Measurements from ENCODE around the gene ALPK3. TPM values are rescaled to one million over a fixed set of nuclear protein-coding genes. Genes with fewer than 3 reads are reported as not detected.

ALPK3 gene
- total and polyA plus RNA-seq, 10 of the 15 experiments (the other 5 are each of a cell fraction or from before 2014, with no cell fraction given) = under 0.01 to 0.05 (median 0.02) TPM; not detected in 6

GRCh38 chr15:84813435-84813834 lies 3.7 kb upstream of the ALPK3 start:
- ChIA-PET CTCF (interaction anchor here (0.6 kb wide), 1 partner anchor 61 kb away, joined by 4 read pairs; no protein-coding TSS in a partner anchor), RAD21 (ENCODE audit: unreplicated experiment) (no interaction called here), POLR2A (no interaction called here), SMC1A (ENCODE audit: uncharacterized antibody, unreplicated experiment) (interaction anchor here (1.2 kb wide), 1 partner anchor 214 kb away, joined by 3 read pairs; no protein-coding TSS in a partner anchor)
- H3K4me3 ChIP-seq = no peak overlapping the region
- H3K9ac ChIP-seq (ENCODE audit: control insufficient read depth, insufficient read depth, low read length) = no peak overlapping the region
- intact Hi-C loops (cut with micrococcal nuclease; ENCODE audit: unreplicated experiment) = no loop called here
- no peaks in the 10 kb centered on the region; a peak in 1 of 4 replicates for H3K27me3 ChIP-seq (replicated peaks in 1 of 2; ENCODE audit: control insufficient read depth in 2 of 2, insufficient read depth in 2 of 2, low read length in 1 of 2)
- ATAC-seq (no peak), DNase-seq (ENCODE audit: low read depth, low spot score) (no peak), FAIRE-seq (no peak)
- in situ Hi-C loops (cut with MboI) = no loop called here
- no peaks in the 10 kb centered on the region for H3K36me3 ChIP-seq (ENCODE audit: control insufficient read depth in 2 of 2, insufficient read depth in 2 of 2, low read length in 1 of 2)
- H3K4me1 ChIP-seq (ENCODE audit: control insufficient read depth, insufficient read depth, low read length) = no peaks in the 10 kb centered on the region
- WGBS (ENCODE audit: insufficient coverage, insufficient replicate concordance, low lambda C conversion rate, missing lambda C conversion rate) = 95% methylated on average over 1 of the region's 1 CpG
- no TSS peak for BruUV-seq (replicated peaks)
- no peaks in the 10 kb centered on the region for H3K9me3 ChIP-seq (replicated peaks; ENCODE audit: control insufficient read depth, insufficient read depth, low read length)
- H3K4me2 ChIP-seq (ENCODE audit: control insufficient read depth, insufficient read depth) = no peak overlapping the region
- no peaks in the 10 kb centered on the region for H4K20me1 ChIP-seq (ENCODE audit: control insufficient read depth, insufficient read depth)
- no peak for TF ChIP-seq HCFC1 (IDR thresholded peaks at IDR 0.05; ENCODE audit: low read length)
- H3K79me2 ChIP-seq (ENCODE audit: control insufficient read depth, insufficient read depth, low read length) = no peaks in the 10 kb centered on the region
- no peak overlapping the region for H3K27ac ChIP-seq (ENCODE audit: control insufficient read depth, insufficient read depth)
- H2AFZ ChIP-seq (ENCODE audit: control insufficient read depth, low read depth, low read length) = no peak overlapping the region

GRCh38 chr15:84813931-84814330 lies 3.2 kb upstream of the ALPK3 start:
- no peak; the same call in 1 of the 3 replicates for ATAC-seq
- Histone ChIP-seq H3K36me3 (ENCODE audit: control insufficient read depth in 2 of 2, insufficient read depth in 2 of 2, low read length in 1 of 2) (no peaks in the 10 kb centered on the region), H4K20me1 (ENCODE audit: control insufficient read depth, insufficient read depth) (no peaks in the 10 kb centered on the region), H2AFZ (ENCODE audit: control insufficient read depth, low read depth, low read length) (no peak overlapping the region), H3K27me3 (replicated peaks in 1 of 2; ENCODE audit: control insufficient read depth in 2 of 2, insufficient read depth in 2 of 2, low read length in 1 of 2) (no peaks in the 10 kb centered on the region; a peak in 1 of 4 replicates), H3K27ac (ENCODE audit: control insufficient read depth, insufficient read depth) (no peak overlapping the region), H3K4me1 (ENCODE audit: control insufficient read depth, insufficient read depth, low read length) (no peaks in the 10 kb centered on the region), H3K4me3 (no peak overlapping the region), H3K9ac (ENCODE audit: control insufficient read depth, insufficient read depth, low read length) (no peak overlapping the region), H3K4me2 (ENCODE audit: control insufficient read depth, insufficient read depth) (no peak overlapping the region), H3K79me2 (ENCODE audit: control insufficient read depth, insufficient read depth, low read length) (no peaks in the 10 kb centered on the region), H3K9me3 (replicated peaks; ENCODE audit: control insufficient read depth, insufficient read depth, low read length) (no peaks in the 10 kb centered on the region)
- ChIA-PET RAD21 (ENCODE audit: unreplicated experiment) (no interaction called here), POLR2A (no interaction called here), CTCF (no interaction called here), SMC1A (ENCODE audit: uncharacterized antibody, unreplicated experiment) (interaction anchor here (1.2 kb wide), 1 partner anchor 215 kb away, joined by 3 read pairs; no protein-coding TSS in a partner anchor)
- no peak for FAIRE-seq
- 0% methylated on average over 1 of the region's 1 CpG for WGBS (ENCODE audit: insufficient coverage, insufficient replicate concordance, low lambda C conversion rate, missing lambda C conversion rate)
- in situ Hi-C loops (cut with MboI) = no loop called here
- BruUV-seq (replicated peaks) = no TSS peak
- intact Hi-C loops (cut with micrococcal nuclease; ENCODE audit: unreplicated experiment) = no loop called here
- no peak for DNase-seq (ENCODE audit: low read depth, low spot score)
- TF ChIP-seq BCL3 (IDR thresholded peaks at IDR 0.05; ENCODE audit: borderline replicate concordance, insufficient read depth, low read depth, low read length, poor library complexity, severe bottlenecking) = no peak
- no peak for TF ChIP-seq SMC3 (IDR thresholded peaks at IDR 0.05; ENCODE audit: borderline replicate concordance, low read length)
- TF ChIP-seq MAX (IDR thresholded peaks at IDR 0.05; ENCODE audit: low read depth, low read length) = no peak
- TF ChIP-seq CEBPZ (IDR thresholded peaks at IDR 0.05; ENCODE audit: low read depth, low read length) = no peak
- no peak for TF ChIP-seq IKZF1 (conservative IDR thresholded peaks at IDR 0.05)
- TF ChIP-seq ZNF622 (IDR thresholded peaks at IDR 0.05) = no peak
- no peak for TF ChIP-seq USF1 (IDR thresholded peaks at IDR 0.05; ENCODE audit: borderline replicate concordance, extremely low read length, insufficient read depth, low read depth, low read length)
- no peak for TF ChIP-seq SRF (IDR thresholded peaks at IDR 0.05; ENCODE audit: low read depth in 2 of 2, low read length in 2 of 2)
- no peak for TF ChIP-seq POLR2A (IDR thresholded peaks at IDR 0.05; ENCODE audit: low read depth, low read length)
- no peak for TF ChIP-seq SMAD5 (IDR thresholded peaks at IDR 0.05; ENCODE audit: low read depth)
- TF ChIP-seq PAX5 (IDR thresholded peaks at IDR 0.05; ENCODE audit: borderline replicate concordance, low read depth, low read length) = no peak

Measured in GM12878 (cell line).